Measurements from ENCODE around the gene ATOSA. TPM values are rescaled to one million over a fixed set of nuclear protein-coding genes. Genes with fewer than 3 reads are reported as not detected.
A peak's percentile ranks its signal among the peaks of the same experiment; 100 is the strongest.

Gene ATOSA
- total RNA-seq, 2 experiments from 2014 or later, result 26.0 to 40.5 TPM

GRCh38 chr15:52656412-52656811, 22.8 kb downstream of the ATOSA start:
- no peak overlapping the region for H3K27ac Mint-ChIP-seq
- DNase-seq (no peak), ATAC-seq (no peak)
- H3K9me3 Mint-ChIP-seq (ENCODE audit: low read depth), result no peaks in the 10 kb centered on the region
- CTCF ChIA-PET, result no interaction called here
- peaks cover 42% of the 10 kb centered on the region for H3K36me3 Mint-ChIP-seq
- no peak overlapping the region for H3K4me3 Mint-ChIP-seq
- no peaks in the 10 kb centered on the region for H3K27me3 Mint-ChIP-seq
- H3K4me1 Mint-ChIP-seq, result peaks cover 29% of the 10 kb centered on the region

GRCh38 chr15:52653431-52653964, 25.7 kb downstream of the ATOSA start:
- CTCF ChIA-PET, result interaction anchor here (1.2 kb wide), 1 partner anchor 8 kb away, joined by 3 read pairs; no protein-coding TSS in a partner anchor
- H3K4me1 Mint-ChIP-seq, result peaks cover 12% of the 10 kb centered on the region
- no peak for DNase-seq
- H3K27me3 Mint-ChIP-seq, result no peaks in the 10 kb centered on the region
- no peaks in the 10 kb centered on the region for H3K9me3 Mint-ChIP-seq (ENCODE audit: low read depth)
- no peak for ATAC-seq
- H3K27ac Mint-ChIP-seq, result peak overlapping the region; percentile 6
- H3K36me3 Mint-ChIP-seq, result peaks cover 31% of the 10 kb centered on the region
- no peak overlapping the region for H3K4me3 Mint-ChIP-seq

DNA sequence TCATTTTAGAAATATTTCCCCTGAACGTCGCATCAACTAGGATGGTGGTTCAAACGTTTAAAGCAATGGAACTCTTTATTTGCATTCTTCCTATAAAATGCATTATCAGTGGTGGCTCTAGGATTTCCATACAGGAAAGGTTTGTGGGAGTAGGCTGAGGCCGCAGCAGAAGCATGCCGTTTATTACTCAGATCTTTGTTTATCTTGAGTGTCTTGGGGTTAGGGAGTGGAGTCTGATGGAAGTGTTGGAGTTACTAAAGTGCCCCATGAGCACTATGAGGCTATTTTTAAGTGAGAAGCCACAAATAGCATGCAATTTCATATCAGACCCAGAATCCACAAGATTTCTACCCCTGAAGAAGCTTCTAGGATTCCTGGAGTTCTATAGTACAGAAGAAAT, 26.2 kb downstream of the ATOSA start:
- peaks cover 26% of the 10 kb centered on the region for H3K36me3 Mint-ChIP-seq
- no peaks in the 10 kb centered on the region for H3K27me3 Mint-ChIP-seq
- peak overlapping the region; percentile 6 for H3K27ac Mint-ChIP-seq
- DNase-seq, result no peak
- no peaks in the 10 kb centered on the region for H3K9me3 Mint-ChIP-seq (ENCODE audit: low read depth)
- H3K4me1 Mint-ChIP-seq, result peaks cover 8% of the 10 kb centered on the region
- no peak for ATAC-seq
- CTCF ChIA-PET, result interaction anchor here (1.2 kb wide), 1 partner anchor 8 kb away, joined by 3 read pairs; no protein-coding TSS in a partner anchor
- H3K4me3 Mint-ChIP-seq, result no peak overlapping the region

GRCh38 chr15:52652286-52652685, 26.9 kb downstream of the ATOSA start:
- no peak for DNase-seq
- ATAC-seq, result peak; percentile 24
- CTCF ChIA-PET, result interaction anchor here (1.1 to 2.1 kb wide), 2 partner anchors 10 to 25 kb away, joined by 3 to 6 read pairs; no protein-coding TSS in a partner anchor
- Mint-ChIP-seq H3K27ac (peak overlapping the region; percentile 66), H3K4me3 (peak overlapping the region; percentile 37), H3K4me1 (peaks cover 8% of the 10 kb centered on the region), H3K9me3 (ENCODE audit: low read depth) (no peaks in the 10 kb centered on the region), H3K27me3 (no peaks in the 10 kb centered on the region), H3K36me3 (peaks cover 28% of the 10 kb centered on the region)

GRCh38 chr15:52651868-52652267, 27.3 kb downstream of the ATOSA start:
- Mint-ChIP-seq H3K9me3 (ENCODE audit: low read depth) (no peaks in the 10 kb centered on the region), H3K36me3 (peaks cover 26% of the 10 kb centered on the region), H3K27me3 (no peaks in the 10 kb centered on the region), H3K4me1 (peaks cover 8% of the 10 kb centered on the region), H3K27ac (peak overlapping the region; percentile 66), H3K4me3 (peak overlapping the region; percentile 37)
- DNase-seq (peak; percentile 71), ATAC-seq (peak; percentile 100)
- CTCF ChIA-PET, result interaction anchor here (1.0 to 2.1 kb wide), 3 partner anchors 10 to 395 kb away, joined by 3 to 6 read pairs (median 3); no protein-coding TSS in a partner anchor

DNA sequence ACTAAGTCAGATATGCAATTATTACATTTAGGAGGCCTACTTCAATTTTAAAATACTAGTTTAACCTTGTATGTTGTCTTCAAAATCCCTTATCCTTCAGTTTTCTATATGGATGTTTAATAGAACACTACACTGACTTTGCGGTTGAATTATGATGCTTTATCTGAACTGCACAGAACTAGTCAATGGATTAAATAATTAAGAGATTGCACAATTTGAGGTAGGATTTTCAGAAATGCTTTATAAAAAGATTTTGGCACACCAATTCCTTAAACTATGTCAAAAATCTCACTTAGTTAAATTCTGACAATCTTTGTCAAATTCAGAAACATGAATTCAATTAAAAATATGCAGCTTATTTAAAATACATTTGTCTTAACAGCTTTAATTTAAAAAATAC, 28.1 kb downstream of the ATOSA start:
- no peaks in the 10 kb centered on the region for H3K9me3 Mint-ChIP-seq (ENCODE audit: low read depth)
- no peaks in the 10 kb centered on the region for H3K27me3 Mint-ChIP-seq
- CTCF ChIA-PET, result interaction anchor here (1.0 to 2.1 kb wide), 3 partner anchors 9 to 395 kb away, joined by 3 to 6 read pairs (median 3); no protein-coding TSS in a partner anchor
- ATAC-seq (no peak), DNase-seq (no peak)
- H3K4me3 Mint-ChIP-seq, result no peak overlapping the region
- H3K36me3 Mint-ChIP-seq, result peaks cover 28% of the 10 kb centered on the region
- peaks cover 8% of the 10 kb centered on the region for H3K4me1 Mint-ChIP-seq
- H3K27ac Mint-ChIP-seq, result no peak overlapping the region

DNA sequence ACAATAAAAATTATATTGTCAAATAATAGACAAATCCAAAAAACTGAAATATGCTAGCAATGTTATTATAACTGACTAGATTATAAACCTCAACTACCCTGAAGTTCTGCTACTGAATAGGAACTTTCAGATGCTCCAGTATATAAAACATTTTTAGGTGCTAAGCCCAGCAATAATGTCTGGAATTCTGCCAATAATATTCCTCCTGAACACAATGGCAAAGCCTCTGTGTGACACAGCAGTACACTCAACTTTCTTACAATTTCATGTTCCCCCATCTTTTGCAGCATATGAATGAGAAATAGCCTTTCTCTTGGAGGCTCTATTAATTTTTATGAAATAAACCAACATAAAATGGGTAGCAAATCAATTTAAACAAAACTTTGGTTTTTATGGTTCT, 29.5 kb downstream of the ATOSA start:
- ATAC-seq (no peak), DNase-seq (no peak)
- H3K9me3 Mint-ChIP-seq (ENCODE audit: low read depth), result no peaks in the 10 kb centered on the region
- no peak overlapping the region for H3K27ac Mint-ChIP-seq
- H3K4me3 Mint-ChIP-seq, result no peak overlapping the region
- H3K4me1 Mint-ChIP-seq, result peaks cover 8% of the 10 kb centered on the region
- H3K27me3 Mint-ChIP-seq, result no peaks in the 10 kb centered on the region
- H3K36me3 Mint-ChIP-seq, result peaks cover 24% of the 10 kb centered on the region
- CTCF ChIA-PET, result no interaction called here

- Mint-ChIP-seq H3K4me3 (no peak overlapping the region), H3K27ac (no peak overlapping the region), H3K9me3 (ENCODE audit: low read depth) (no peaks in the 10 kb centered on the region), H3K4me1 (peaks cover 16% of the 10 kb centered on the region), H3K27me3 (no peaks in the 10 kb centered on the region), H3K36me3 (peaks cover 19% of the 10 kb centered on the region)
- CTCF ChIA-PET, result no interaction called here
- no peak for DNase-seq
- ATAC-seq, result no peak
Observed at GRCh38 chr15:52645916-52646315, 33.3 kb downstream of the ATOSA start.

DNA sequence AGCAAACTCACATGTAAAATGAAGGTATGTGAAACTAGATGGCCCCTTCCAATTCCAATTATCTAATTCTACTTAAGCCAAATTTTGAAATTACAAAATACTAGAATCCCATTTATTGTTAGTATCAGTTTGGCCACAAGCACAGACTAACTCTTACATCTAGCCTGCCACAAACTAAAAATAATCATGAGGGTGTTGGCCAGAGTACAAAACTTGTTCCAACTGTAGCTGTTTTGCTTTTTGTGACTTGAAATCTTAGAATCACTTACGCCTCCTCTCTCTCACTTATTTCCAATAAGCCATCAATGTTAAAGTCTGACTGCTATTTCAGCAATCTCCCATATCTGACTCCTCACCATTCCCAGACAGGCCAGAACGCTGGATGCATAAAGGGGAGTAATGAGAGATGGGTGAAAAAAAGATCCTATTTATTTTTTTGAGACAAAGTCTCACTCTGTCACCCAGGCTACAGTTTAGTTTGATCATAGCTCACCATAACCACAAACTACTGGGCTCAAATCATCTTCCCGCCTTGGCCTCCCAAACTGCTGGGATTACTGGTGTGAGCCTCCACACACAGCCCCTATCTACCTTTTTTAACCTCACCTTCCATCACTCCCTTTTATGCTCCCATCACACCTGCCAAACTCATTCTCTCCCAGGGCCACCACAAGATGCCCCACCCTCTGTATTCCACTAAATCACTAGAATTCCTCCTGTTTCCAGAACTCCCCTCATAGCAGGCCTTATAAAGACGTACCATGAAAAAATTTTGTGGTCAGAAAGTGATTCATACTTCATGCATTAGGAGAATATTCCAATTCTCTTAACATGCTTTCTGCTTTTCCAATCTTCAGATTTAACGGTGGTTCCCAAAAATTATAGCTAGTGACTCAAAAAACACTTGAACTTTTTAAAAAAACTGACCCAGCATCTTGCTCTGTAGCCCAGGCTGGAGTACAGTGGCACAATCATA, 36.5 kb downstream of the ATOSA start:
- peaks cover 18% of the 10 kb centered on the region for H3K36me3 Mint-ChIP-seq
- CTCF ChIA-PET, result interaction anchor here (1.2 to 2.3 kb wide), 2 partner anchors 9 to 30 kb away, joined by 3 to 6 read pairs; no protein-coding TSS in a partner anchor
- no peak overlapping the region for H3K4me3 Mint-ChIP-seq
- ATAC-seq (no peak), DNase-seq (no peak)
- H3K27me3 Mint-ChIP-seq, result no peaks in the 10 kb centered on the region
- H3K9me3 Mint-ChIP-seq (ENCODE audit: low read depth), result no peaks in the 10 kb centered on the region
- no peak overlapping the region for H3K27ac Mint-ChIP-seq
- H3K4me1 Mint-ChIP-seq, result peaks cover 16% of the 10 kb centered on the region

GRCh38 chr15:52636459-52636858, 42.7 kb downstream of the ATOSA start:
- Mint-ChIP-seq H3K4me3 (no peak overlapping the region), H3K27me3 (no peaks in the 10 kb centered on the region), H3K27ac (no peak overlapping the region), H3K9me3 (ENCODE audit: low read depth) (no peaks in the 10 kb centered on the region), H3K4me1 (peaks cover 7% of the 10 kb centered on the region), H3K36me3 (peaks cover 16% of the 10 kb centered on the region)
- CTCF ChIA-PET, result interaction anchor here (1.5 kb wide), 1 partner anchor 20 kb away, joined by 3 read pairs; no protein-coding TSS in a partner anchor
- no peak for ATAC-seq
- DNase-seq, result no peak

DNA sequence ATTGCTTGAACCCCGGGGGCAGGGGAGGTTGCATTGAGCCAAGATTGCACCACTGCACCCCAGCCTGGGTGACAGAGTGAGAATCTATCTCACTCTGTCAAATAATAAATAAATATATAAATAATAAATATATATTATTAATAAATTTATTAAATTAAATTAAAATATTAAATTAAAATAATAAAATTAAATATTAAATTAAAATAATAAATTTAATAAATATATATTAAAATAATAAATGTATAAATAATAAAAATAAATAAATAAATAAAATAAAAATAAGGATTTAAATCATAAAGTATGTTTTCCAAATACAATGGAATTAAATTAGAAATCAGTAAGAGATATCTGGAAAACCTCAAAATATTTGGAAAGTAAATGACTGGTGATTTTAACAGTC, 43.3 kb downstream of the ATOSA start:
- no peaks in the 10 kb centered on the region for H3K9me3 Mint-ChIP-seq (ENCODE audit: low read depth)
- DNase-seq, result no peak
- H3K36me3 Mint-ChIP-seq, result peaks cover 13% of the 10 kb centered on the region
- H3K4me1 Mint-ChIP-seq, result peaks cover 3% of the 10 kb centered on the region
- H3K4me3 Mint-ChIP-seq, result no peak overlapping the region
- no peaks in the 10 kb centered on the region for H3K27me3 Mint-ChIP-seq
- H3K27ac Mint-ChIP-seq, result no peak overlapping the region
- ATAC-seq, result no peak
- CTCF ChIA-PET, result interaction anchor here (1.5 kb wide), 1 partner anchor 19 kb away, joined by 3 read pairs; no protein-coding TSS in a partner anchor
